ENCODE data around the gene APOA4.

- TF ChIP-seq CTCF (IDR thresholded peaks at IDR 0.05) = no peak
- TF ChIP-seq POLR2AphosphoS5 (IDR thresholded peaks at IDR 0.05) = no peak
Measured at GRCh38 chr11:116849486-116849885, 26.4 kb upstream of the APOA4 start.
